ENCODE results near the gene DNAH17. TPM values are rescaled to one million over a fixed set of nuclear protein-coding genes. Genes with fewer than 3 reads are reported as not detected.

DNAH17 gene
- total RNA-seq, 1 donor from 2014 or later: not detected

- peak overlapping the region in 1 of 2 donors; percentile 36 for H3K4me3 ChIP-seq
- intact Hi-C loops (cut with DNase I): no loop called here
- DNase-seq (ENCODE audit: low spot score in 2 of 2): no peak
- H3K4me1 ChIP-seq: no peaks in the 10 kb centered on the region
- H3K36me3 ChIP-seq: no peaks in the 10 kb centered on the region
- H3K27me3 ChIP-seq: peaks cover 8% of the 10 kb centered on the region
- TF ChIP-seq, protein P1, sequence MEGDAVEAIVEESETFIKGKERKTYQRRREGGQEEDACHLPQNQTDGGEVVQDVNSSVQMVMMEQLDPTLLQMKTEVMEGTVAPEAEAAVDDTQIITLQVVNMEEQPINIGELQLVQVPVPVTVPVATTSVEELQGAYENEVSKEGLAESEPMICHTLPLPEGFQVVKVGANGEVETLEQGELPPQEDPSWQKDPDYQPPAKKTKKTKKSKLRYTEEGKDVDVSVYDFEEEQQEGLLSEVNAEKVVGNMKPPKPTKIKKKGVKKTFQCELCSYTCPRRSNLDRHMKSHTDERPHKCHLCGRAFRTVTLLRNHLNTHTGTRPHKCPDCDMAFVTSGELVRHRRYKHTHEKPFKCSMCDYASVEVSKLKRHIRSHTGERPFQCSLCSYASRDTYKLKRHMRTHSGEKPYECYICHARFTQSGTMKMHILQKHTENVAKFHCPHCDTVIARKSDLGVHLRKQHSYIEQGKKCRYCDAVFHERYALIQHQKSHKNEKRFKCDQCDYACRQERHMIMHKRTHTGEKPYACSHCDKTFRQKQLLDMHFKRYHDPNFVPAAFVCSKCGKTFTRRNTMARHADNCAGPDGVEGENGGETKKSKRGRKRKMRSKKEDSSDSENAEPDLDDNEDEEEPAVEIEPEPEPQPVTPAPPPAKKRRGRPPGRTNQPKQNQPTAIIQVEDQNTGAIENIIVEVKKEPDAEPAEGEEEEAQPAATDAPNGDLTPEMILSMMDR (IDR thresholded peaks at IDR 0.05): no peak
- no peak overlapping the region for H3K27ac ChIP-seq
- no peaks in the 10 kb centered on the region for H3K9me3 ChIP-seq
These were observed 92.6 kb downstream of the DNAH17 start for GRCh38 chr17:78484271-78485246.

- TF ChIP-seq, protein P1 (IDR thresholded peaks at IDR 0.05): no peak
- no peak for DNase-seq (ENCODE audit: low spot score in 2 of 2)
- Histone ChIP-seq H3K36me3 (no peaks in the 10 kb centered on the region), H3K4me1 (no peaks in the 10 kb centered on the region), H3K4me3 (no peak overlapping the region), H3K27me3 (peaks cover 3% of the 10 kb centered on the region), H3K27ac (no peak overlapping the region), H3K9me3 (no peaks in the 10 kb centered on the region)
- intact Hi-C loops (cut with DNase I): no loop called here
These were observed 97.8 kb downstream of the DNAH17 start for GRCh38 chr17:78479369-78479768.

GRCh38 chr17:78478757-78479297, 98.4 kb downstream of the DNAH17 start:
- Histone ChIP-seq H3K36me3 (no peaks in the 10 kb centered on the region), H3K4me1 (no peaks in the 10 kb centered on the region), H3K27ac (no peak overlapping the region), H3K27me3 (no peaks in the 10 kb centered on the region), H3K4me3 (no peak overlapping the region), H3K9me3 (no peaks in the 10 kb centered on the region)
- intact Hi-C loops (cut with DNase I): no loop called here
- TF ChIP-seq, protein P1 (IDR thresholded peaks at IDR 0.05): no peak
- DNase-seq (ENCODE audit: low spot score in 2 of 2): no peak

DNA sequence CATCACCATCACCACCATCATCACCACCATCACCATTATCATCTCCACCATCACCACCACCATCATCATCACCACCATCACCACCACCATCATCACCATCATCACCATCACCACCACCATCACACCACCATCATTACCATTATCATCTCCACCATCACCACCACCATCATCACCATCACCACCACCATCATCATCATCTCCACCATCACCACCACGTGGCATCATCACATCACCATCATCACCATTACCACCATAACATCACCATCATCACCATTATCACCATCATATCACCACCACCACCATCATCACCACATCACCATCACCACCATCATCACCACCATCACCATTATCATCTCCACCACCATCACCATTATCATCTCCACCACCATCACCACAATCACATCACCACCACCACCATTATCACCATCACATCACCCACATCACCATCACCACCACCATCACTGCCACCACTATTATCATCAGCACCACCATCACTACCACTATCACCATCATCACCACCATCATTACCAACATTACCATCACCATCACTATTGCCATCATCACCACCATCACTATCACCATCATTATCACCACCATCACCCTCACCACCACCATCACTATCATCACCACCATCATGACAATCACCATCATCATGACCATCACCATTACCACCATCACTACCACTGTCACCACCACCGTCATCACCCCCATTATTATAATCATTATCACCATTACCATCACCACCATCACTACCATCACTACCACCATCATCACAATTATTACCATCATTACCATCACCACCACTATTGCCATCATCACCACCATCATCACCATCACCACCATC, 99.1 kb downstream of the DNAH17 start:
- Histone ChIP-seq H3K4me1 (no peaks in the 10 kb centered on the region), H3K27ac (no peak overlapping the region), H3K36me3 (no peaks in the 10 kb centered on the region), H3K4me3 (no peak overlapping the region), H3K27me3 (no peaks in the 10 kb centered on the region), H3K9me3 (no peaks in the 10 kb centered on the region)
- no peak for DNase-seq (ENCODE audit: low spot score in 2 of 2)
- TF ChIP-seq, protein P1 (IDR thresholded peaks at IDR 0.05): no peak
- intact Hi-C loops (cut with DNase I): no loop called here

DNA sequence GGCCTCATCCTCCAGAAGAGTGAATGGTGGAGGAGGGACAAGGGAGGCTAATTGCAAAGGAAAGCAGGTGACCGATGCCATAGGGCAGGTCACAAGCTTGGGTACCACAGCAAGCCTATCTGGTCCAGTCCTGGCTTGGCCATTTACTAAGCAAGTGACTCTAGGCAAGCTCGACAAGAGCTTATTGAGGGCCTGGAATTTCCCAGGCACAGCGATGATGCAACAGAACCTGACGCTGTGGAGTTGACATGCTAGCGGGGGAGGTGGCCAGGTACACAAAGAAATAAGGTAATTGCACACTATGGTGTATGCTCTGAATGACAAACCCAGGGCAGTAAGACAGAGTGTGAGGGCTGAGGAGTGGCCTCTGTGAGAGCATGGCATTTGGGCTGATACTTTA, 100.2 kb downstream of the DNAH17 start:
- Histone ChIP-seq H3K27me3 (no peaks in the 10 kb centered on the region), H3K9me3 (no peaks in the 10 kb centered on the region), H3K36me3 (no peaks in the 10 kb centered on the region), H3K4me3 (no peak overlapping the region), H3K4me1 (no peaks in the 10 kb centered on the region), H3K27ac (no peak overlapping the region)
- intact Hi-C loops (cut with DNase I): no loop called here
- no peak for DNase-seq (ENCODE audit: low spot score in 2 of 2)
- TF ChIP-seq, protein P1 (IDR thresholded peaks at IDR 0.05): no peak

All from ascending aorta (tissue), 2 donors.